HG02970 (cell line): ENCODE data around the gene SMARCA5.
"Not testable (repeated sequence)": the region's sequence is repeated elsewhere in the genome, so short reads cannot be mapped to it uniquely, and the experiment has no call there.

Source experiments
- ATAC-seq: cut with Tn5 transposase; IDR thresholded peaks from one replicate; pipeline ENCODE4 v1.9.1; 2021; ENCODE audit warnings: mild to moderate bottlenecking, moderate library complexity, moderate number of reproducible peaks; ENCODE audit not compliant: unreplicated experiment, low FRiP score

SMARCA5 gene, protein sequence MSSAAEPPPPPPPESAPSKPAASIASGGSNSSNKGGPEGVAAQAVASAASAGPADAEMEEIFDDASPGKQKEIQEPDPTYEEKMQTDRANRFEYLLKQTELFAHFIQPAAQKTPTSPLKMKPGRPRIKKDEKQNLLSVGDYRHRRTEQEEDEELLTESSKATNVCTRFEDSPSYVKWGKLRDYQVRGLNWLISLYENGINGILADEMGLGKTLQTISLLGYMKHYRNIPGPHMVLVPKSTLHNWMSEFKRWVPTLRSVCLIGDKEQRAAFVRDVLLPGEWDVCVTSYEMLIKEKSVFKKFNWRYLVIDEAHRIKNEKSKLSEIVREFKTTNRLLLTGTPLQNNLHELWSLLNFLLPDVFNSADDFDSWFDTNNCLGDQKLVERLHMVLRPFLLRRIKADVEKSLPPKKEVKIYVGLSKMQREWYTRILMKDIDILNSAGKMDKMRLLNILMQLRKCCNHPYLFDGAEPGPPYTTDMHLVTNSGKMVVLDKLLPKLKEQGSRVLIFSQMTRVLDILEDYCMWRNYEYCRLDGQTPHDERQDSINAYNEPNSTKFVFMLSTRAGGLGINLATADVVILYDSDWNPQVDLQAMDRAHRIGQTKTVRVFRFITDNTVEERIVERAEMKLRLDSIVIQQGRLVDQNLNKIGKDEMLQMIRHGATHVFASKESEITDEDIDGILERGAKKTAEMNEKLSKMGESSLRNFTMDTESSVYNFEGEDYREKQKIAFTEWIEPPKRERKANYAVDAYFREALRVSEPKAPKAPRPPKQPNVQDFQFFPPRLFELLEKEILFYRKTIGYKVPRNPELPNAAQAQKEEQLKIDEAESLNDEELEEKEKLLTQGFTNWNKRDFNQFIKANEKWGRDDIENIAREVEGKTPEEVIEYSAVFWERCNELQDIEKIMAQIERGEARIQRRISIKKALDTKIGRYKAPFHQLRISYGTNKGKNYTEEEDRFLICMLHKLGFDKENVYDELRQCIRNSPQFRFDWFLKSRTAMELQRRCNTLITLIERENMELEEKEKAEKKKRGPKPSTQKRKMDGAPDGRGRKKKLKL

GRCh38 chr4:143513314-143514168 lies at the start of gene SMARCA5:
Gene SMARCA5 (plus strand): TSS chr4:143513702. CDS start chr4:143513925, 223 bp downstream.
- peak; percentile 95 for ATAC-seq

- ATAC-seq, result no peak
These were observed 40.0 kb upstream of the SMARCA5 start for GRCh38 chr4:143473334-143474126.

DNA sequence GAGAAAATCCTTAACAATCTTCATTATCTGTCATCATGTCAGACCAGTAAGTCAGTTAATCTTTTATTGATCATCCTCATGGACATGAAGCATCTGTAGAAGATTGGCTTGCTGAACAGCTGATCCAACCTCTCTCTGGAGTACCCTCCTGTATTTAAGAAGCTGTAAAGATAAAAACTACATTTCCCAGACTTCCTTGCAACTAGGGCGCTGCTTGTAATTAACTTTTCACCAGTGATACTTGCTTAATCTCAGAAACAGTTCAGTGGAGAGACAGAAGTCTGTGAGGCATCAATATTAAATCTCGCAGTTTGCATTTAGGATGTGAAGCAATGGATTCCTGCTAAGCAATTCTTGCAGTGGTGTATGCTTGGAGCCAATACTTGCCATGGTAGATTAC lies 36.0 kb upstream of the SMARCA5 start:
- ATAC-seq, result no peak

DNA sequence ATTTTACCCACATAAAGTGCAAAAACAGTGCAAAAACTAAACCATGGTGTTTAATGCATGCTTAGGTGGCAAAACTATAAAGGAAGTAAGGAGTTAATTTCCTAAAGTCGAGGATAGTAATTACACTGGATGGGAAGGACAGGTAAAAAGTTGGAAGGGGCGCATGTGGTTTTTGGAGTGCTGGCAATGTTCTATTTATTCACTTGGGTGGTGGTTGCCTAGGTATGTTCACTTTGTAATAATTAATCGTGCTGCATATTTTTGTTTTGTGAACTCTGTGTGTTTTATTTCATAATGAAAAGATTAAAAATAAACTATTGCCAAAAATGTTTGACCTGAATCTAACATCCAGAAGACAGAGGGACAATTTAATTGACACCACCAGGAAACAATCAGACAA lies 32.1 kb upstream of the SMARCA5 start:
- ATAC-seq, result no peak

DNA sequence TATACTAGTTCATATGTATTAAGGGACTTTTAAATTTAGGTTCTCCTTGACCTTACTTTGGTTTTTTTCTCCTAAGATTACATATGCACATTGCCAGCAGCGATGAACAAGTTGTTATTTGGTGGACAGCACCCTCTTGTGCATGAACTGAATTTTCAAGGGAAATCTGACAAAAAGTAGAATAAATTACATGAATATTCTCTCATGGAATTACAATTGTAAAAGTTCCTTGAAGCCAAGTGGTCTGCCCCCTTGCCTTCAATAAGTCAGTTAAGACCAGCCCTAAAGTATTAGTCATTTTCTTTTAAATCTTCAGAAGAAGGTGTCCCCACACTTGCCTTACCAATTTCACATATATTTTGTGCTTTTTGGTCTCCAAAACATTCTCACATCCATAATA lies 30.7 kb upstream of the SMARCA5 start:
- no peak for ATAC-seq

GRCh38 chr4:143486314-143486713 lies 27.2 kb upstream of the SMARCA5 start:
- no peak for ATAC-seq

DNA sequence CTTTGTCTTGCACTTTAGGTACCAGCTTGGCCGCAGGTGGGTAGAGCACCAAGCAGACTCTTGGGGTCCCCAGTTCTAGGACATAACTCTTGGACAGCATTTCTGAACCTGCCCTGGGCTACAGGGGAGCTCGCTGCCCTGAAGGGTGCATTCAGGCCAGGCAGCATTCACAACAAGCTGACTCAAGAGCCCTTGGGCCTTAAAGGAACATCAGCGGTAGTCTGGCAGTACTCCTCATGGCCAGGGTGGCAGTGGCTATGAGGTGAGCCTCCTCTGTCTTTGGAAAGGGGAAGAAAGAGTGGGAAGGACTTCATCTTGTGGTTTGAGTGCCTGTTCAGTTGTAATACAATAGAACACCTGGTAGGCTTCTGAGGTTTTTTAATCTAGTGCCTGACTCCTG lies 24.8 kb upstream of the SMARCA5 start:
- no peak for ATAC-seq

- ATAC-seq, result no peak
These were observed 24.4 kb upstream of the SMARCA5 start for GRCh38 chr4:143489106-143489505.

DNA sequence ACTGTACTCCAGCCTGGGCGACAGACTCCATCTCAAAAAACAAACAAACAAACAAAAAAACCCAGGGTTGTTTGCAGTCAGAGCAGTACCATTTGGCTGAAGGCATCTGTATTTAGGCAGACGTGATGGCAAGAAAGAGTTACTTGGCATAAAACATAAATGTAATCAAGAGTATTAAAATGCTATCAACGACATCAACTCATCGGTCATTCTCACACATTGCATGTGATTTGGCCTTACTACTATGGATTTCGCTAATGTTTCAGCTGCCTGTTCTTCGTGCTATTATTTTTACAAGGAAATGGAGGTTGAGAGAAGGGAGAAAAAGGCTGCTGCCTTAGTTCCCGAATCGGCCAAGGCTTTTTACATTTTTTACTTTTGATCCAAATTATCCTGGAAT lies 15.5 kb upstream of the SMARCA5 start:
- no peak for ATAC-seq

GRCh38 chr4:143502231-143502630 lies 11.3 kb upstream of the SMARCA5 start:
- ATAC-seq, result no peak

- no peak for ATAC-seq
These were observed 7.5 kb upstream of the SMARCA5 start for GRCh38 chr4:143506031-143506430.

GRCh38 chr4:143511906-143512305 lies 1.6 kb upstream of the SMARCA5 start:
- ATAC-seq, result no peak

- ATAC-seq, result peak; percentile 33
These were observed 556 bp upstream of the SMARCA5 start for GRCh38 chr4:143512978-143513313.

DNA sequence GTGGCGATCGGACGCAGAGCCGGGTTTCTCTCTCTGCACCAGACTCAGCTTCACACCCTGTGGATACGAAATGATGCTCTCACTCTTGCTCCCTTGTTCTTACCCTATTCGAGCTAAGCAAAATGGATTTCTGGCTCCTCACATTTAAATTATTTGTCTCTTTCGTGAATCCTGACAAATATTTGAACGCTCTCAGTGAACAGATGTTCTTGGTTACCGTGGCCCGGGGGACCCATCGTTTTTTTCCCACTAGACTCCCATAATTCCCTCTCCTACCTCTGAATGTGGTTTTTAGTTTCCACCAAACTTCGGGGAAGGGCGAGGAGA lies 630 bp downstream of the SMARCA5 start:
- ATAC-seq, result no peak

DNA sequence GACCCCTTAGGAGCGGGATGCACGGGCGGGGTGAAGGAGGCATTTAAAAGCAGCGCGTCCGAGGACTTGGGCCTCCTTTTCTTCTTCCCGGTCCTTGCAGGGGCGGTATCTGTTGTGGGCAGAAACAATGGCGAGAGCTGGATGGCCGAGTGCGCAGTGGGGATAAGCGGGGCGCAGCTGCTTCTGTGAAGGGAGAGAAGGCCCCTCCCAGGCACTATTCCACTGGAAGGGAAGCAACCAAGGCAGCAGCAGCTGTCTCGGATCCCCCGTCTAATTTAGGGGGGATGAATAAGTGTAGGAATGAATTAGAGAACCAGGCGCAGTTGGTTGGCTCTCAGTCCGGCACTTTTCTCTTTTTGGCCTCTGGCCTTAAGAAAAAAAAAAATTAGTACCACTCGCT lies 995 bp downstream of the SMARCA5 start:
- no peak for ATAC-seq

- ATAC-seq, result no peak
These were observed 1.4 kb downstream of the SMARCA5 start for GRCh38 chr4:143514901-143515300.

GRCh38 chr4:143515905-143516304 lies 2.4 kb downstream of the SMARCA5 start:
- ATAC-seq, result no peak

- no peak for ATAC-seq
These were observed 4.3 kb downstream of the SMARCA5 start for GRCh38 chr4:143517764-143518163.

DNA sequence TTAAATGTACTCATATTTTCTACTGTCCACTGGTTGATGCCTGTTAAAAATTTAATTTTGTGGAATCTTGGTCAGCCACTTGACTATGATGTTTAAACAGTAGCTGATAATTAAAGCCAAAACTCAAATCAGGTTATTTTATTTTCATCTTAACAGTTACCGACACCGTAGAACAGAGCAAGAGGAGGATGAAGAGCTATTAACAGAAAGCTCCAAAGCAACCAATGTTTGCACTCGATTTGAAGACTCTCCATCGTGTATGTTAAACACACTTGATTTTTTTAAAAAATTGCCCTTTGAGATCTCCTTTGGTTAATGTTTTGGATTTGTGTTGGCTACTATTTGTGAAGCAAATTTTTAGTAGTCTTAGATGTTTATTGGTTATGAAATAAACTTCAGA lies 10.7 kb downstream of the SMARCA5 start:
- ATAC-seq, result no peak

DNA sequence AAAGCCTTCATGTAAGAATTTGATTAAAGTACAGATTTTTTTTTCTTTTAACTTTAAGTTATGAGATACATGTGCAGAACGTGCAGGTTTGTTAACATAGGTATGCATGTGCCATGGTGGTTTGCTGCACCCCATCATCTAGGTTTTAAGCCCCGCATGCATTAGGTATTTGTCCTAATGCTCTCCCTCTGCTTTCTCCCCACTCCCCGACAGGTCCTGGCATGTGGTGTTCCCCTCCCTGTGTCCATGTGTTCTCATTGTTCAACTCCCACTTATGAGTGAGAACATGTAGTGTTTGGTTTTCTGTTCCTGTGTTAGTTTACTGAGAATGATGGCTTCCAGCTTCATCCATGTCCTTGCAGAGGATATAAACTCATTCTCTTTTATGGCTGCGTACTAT lies 14.5 kb downstream of the SMARCA5 start:
- not testable (repeated sequence) for ATAC-seq
